ENCODE data around the gene CEP350. TPM values are rescaled to one million over a fixed set of nuclear protein-coding genes. Genes with fewer than 3 reads are reported as not detected.
A peak's percentile ranks its signal among the peaks of the same experiment; 100 is the strongest.
"Not testable (repeated sequence)": the region's sequence is repeated elsewhere in the genome, so short reads cannot be mapped to it uniquely, and the experiment has no call there.

The CEP350 gene
- total RNA-seq, 1 experiment from 2014 or later = 42.3 TPM

- no peak for DNase-seq
- Mint-ChIP-seq H3K4me1 (ENCODE audit: low read depth, unreplicated experiment) (peaks cover 8% of the 10 kb centered on the region), H3K36me3 (ENCODE audit: insufficient read depth, unreplicated experiment) (peaks cover 22% of the 10 kb centered on the region), H3K9me3 (ENCODE audit: low read depth, unreplicated experiment) (no peaks in the 10 kb centered on the region), H3K27ac (ENCODE audit: unreplicated experiment) (peak overlapping the region; percentile 71), H3K27me3 (ENCODE audit: unreplicated experiment) (no peaks in the 10 kb centered on the region), H3K4me3 (ENCODE audit: low read depth, unreplicated experiment) (peak overlapping the region; percentile 73)
- intact Hi-C loops (cut with micrococcal nuclease; ENCODE audit: unreplicated experiment) = loop anchor here (2.0 to 10.0 kb wide), 5 partner anchors 25 to 251 kb away; partner anchors contain the start of gene TOR1AIP1
- no peak for TF ChIP-seq CTCF (IDR thresholded peaks at IDR 0.05; ENCODE audit: unreplicated experiment)
- CTCF ChIA-PET = interaction anchor here (1.0 kb wide), 1 partner anchor 850 kb away, joined by 3 read pairs; no protein-coding TSS in a partner anchor
- TSS peak; percentile 60 for BruUV-seq (replicated peaks)
Observed at GRCh38 chr1:179955731-179956130, 1.1 kb downstream of the CEP350 start.

- CTCF ChIA-PET = no interaction called here
- peaks cover 7% of the 10 kb centered on the region for H3K4me1 Mint-ChIP-seq (ENCODE audit: low read depth, unreplicated experiment)
- BruUV-seq (replicated peaks) = no TSS peak
- H3K27ac Mint-ChIP-seq (ENCODE audit: unreplicated experiment) = no peak overlapping the region
- no peak for DNase-seq
- H3K4me3 Mint-ChIP-seq (ENCODE audit: low read depth, unreplicated experiment) = no peak overlapping the region
- TF ChIP-seq CTCF (IDR thresholded peaks at IDR 0.05; ENCODE audit: unreplicated experiment) = no peak
- no peaks in the 10 kb centered on the region for H3K9me3 Mint-ChIP-seq (ENCODE audit: low read depth, unreplicated experiment)
- peaks cover 22% of the 10 kb centered on the region for H3K36me3 Mint-ChIP-seq (ENCODE audit: insufficient read depth, unreplicated experiment)
- intact Hi-C loops (cut with micrococcal nuclease; ENCODE audit: unreplicated experiment) = loop anchor here (10.0 kb wide), 2 partner anchors 206 to 254 kb away; no protein-coding TSS in a partner anchor
- H3K27me3 Mint-ChIP-seq (ENCODE audit: unreplicated experiment) = no peaks in the 10 kb centered on the region
Observed at GRCh38 chr1:179958359-179958758, 3.7 kb downstream of the CEP350 start.

GRCh38 chr1:179962168-179962567, 7.6 kb downstream of the CEP350 start:
- intact Hi-C loops (cut with micrococcal nuclease; ENCODE audit: unreplicated experiment); H3K36me3 Mint-ChIP-seq (ENCODE audit: insufficient read depth, unreplicated experiment); H3K27me3 Mint-ChIP-seq (ENCODE audit: unreplicated experiment); CTCF ChIA-PET; H3K4me1 Mint-ChIP-seq (ENCODE audit: low read depth, unreplicated experiment); H3K27ac Mint-ChIP-seq (ENCODE audit: unreplicated experiment); DNase-seq; BruUV-seq (replicated peaks); H3K9me3 Mint-ChIP-seq (ENCODE audit: low read depth, unreplicated experiment); H3K4me3 Mint-ChIP-seq (ENCODE audit: low read depth, unreplicated experiment): not testable (repeated sequence)

GRCh38 chr1:179966551-179966950, 11.9 kb downstream of the CEP350 start:
- Mint-ChIP-seq H3K27ac (ENCODE audit: unreplicated experiment) (no peak overlapping the region), H3K9me3 (ENCODE audit: low read depth, unreplicated experiment) (no peaks in the 10 kb centered on the region), H3K27me3 (ENCODE audit: unreplicated experiment) (no peaks in the 10 kb centered on the region), H3K4me1 (ENCODE audit: low read depth, unreplicated experiment) (no peaks in the 10 kb centered on the region), H3K4me3 (ENCODE audit: low read depth, unreplicated experiment) (no peak overlapping the region), H3K36me3 (ENCODE audit: insufficient read depth, unreplicated experiment) (no peaks in the 10 kb centered on the region)
- no TSS peak for BruUV-seq (replicated peaks)
- TF ChIP-seq CTCF (IDR thresholded peaks at IDR 0.05; ENCODE audit: unreplicated experiment) = no peak
- no peak for DNase-seq
- intact Hi-C loops (cut with micrococcal nuclease; ENCODE audit: unreplicated experiment) = no loop called here
- CTCF ChIA-PET = no interaction called here

GRCh38 chr1:179968284-179968993, 13.8 kb downstream of the CEP350 start:
- H3K9me3 Mint-ChIP-seq (ENCODE audit: low read depth, unreplicated experiment) = no peaks in the 10 kb centered on the region
- H3K4me1 Mint-ChIP-seq (ENCODE audit: low read depth, unreplicated experiment) = no peaks in the 10 kb centered on the region
- H3K36me3 Mint-ChIP-seq (ENCODE audit: insufficient read depth, unreplicated experiment) = no peaks in the 10 kb centered on the region
- no peak for TF ChIP-seq CTCF (IDR thresholded peaks at IDR 0.05; ENCODE audit: unreplicated experiment)
- intact Hi-C loops (cut with micrococcal nuclease; ENCODE audit: unreplicated experiment) = no loop called here
- DNase-seq = no peak
- no peak overlapping the region for H3K27ac Mint-ChIP-seq (ENCODE audit: unreplicated experiment)
- no TSS peak for BruUV-seq (replicated peaks)
- no peak overlapping the region for H3K4me3 Mint-ChIP-seq (ENCODE audit: low read depth, unreplicated experiment)
- CTCF ChIA-PET = interaction anchor here (0.5 kb wide), 1 partner anchor 24 kb away, joined by 4 read pairs; no protein-coding TSS in a partner anchor
- H3K27me3 Mint-ChIP-seq (ENCODE audit: unreplicated experiment) = no peaks in the 10 kb centered on the region

All from Calu3 (cell line).